DOHH2 (cell line): ENCODE results near the gene KCNN3.
A peak's percentile ranks its signal among the peaks of the same experiment; 100 is the strongest.

ENCODE experiments used
- H3F3A ChIP-seq: fragments of 200-600 bp; sonication (generic), shearing (Covaris generic); 2 replicates; pipeline ENCODE4 v1.6.0; 2016; ENCODE audit warnings: antibody characterized with exemption, mild to moderate bottlenecking; ENCODE audit not compliant: control insufficient read depth, insufficient read depth
- H3K27ac ChIP-seq: fragments of 200-600 bp; sonication (generic); 2 replicates; pipeline ENCODE4 v1.5.1; 2014; ENCODE audit warnings: low read depth, mild to moderate bottlenecking, low read length, moderate library complexity
- H3K27me3 ChIP-seq: fragments of 200-600 bp; sonication (generic); 2 replicates; pipeline ENCODE4 v1.6.1; 2014; ENCODE audit warnings: mild to moderate bottlenecking, low read length, mixed read lengths; ENCODE audit not compliant: control insufficient read depth
- H3K36me3 ChIP-seq: fragments of 200-600 bp; sonication (generic); 2 replicates; pipeline ENCODE4 v1.6.1; 2014; ENCODE audit warnings: mild to moderate bottlenecking, low read length, moderate library complexity, mixed read lengths; ENCODE audit not compliant: control insufficient read depth
- H3K4me1 ChIP-seq: fragments of 200-600 bp; sonication (generic); 2 replicates; pipeline ENCODE4 v1.6.1; 2014; ENCODE audit warnings: mild to moderate bottlenecking, low read length, mixed read lengths; ENCODE audit not compliant: control insufficient read depth
- H3K4me2 ChIP-seq: fragments of 200-600 bp; sonication (generic); 2 replicates; pipeline ENCODE4 v1.6.0; 2014; ENCODE audit warnings: mild to moderate bottlenecking, low read length, moderate library complexity
- H3K4me3 ChIP-seq: fragments of 200-600 bp; sonication (generic); 2 replicates; pipeline ENCODE4 v1.5.1; 2014; ENCODE audit warnings: mild to moderate bottlenecking, low read length, mixed read lengths
- H3K79me2 ChIP-seq: fragments of 200-600 bp; sonication (generic); 2 replicates; pipeline ENCODE4 v1.6.1; 2014; ENCODE audit warnings: mild to moderate bottlenecking, low read length, mixed read lengths; ENCODE audit not compliant: control insufficient read depth
- H3K9me2 ChIP-seq: fragments of 200-600 bp; sonication (generic); replicated peaks from 2 replicates; pipeline ENCODE4 v1.6.1; 2014; ENCODE audit warnings: mild to moderate bottlenecking, low read length, mixed read lengths; ENCODE audit not compliant: control insufficient read depth
- H3K9me3 ChIP-seq: fragments of 200-600 bp; sonication (generic); 2 replicates; pipeline ENCODE4 v1.6.1; 2014; ENCODE audit warnings: antibody characterized with exemption, low read length, mixed read lengths; ENCODE audit not compliant: control insufficient read depth, insufficient read depth
- H4K20me1 ChIP-seq: fragments of 200-600 bp; sonication (generic); 2 replicates; pipeline ENCODE4 v1.6.0; 2014; ENCODE audit warnings: low read depth, mild to moderate bottlenecking, antibody characterized with exemption, low read length, moderate library complexity; ENCODE audit not compliant: control insufficient read depth, insufficient read depth
- EZH2phosphoT487 ChIP-seq: fragments of 200-600 bp; sonication (generic); IDR thresholded peaks from 2 replicates; pipeline ENCODE4 v1.6.1; 2017; ENCODE audit warnings: borderline replicate concordance, mild to moderate bottlenecking, antibody characterized with exemption, low read length, moderate library complexity, mixed read lengths
- TF ChIP-seq, protein P1 (sequence below): fragments of 200-600 bp; sonication (generic); IDR thresholded peaks from one replicate; pipeline ENCODE4 v1.5.1; 2014; ENCODE audit warnings: antibody characterized with exemption, mild to moderate bottlenecking, low read depth, low read length; ENCODE audit not compliant: poor library complexity, severe bottlenecking

The KCNN3 gene

DNA sequence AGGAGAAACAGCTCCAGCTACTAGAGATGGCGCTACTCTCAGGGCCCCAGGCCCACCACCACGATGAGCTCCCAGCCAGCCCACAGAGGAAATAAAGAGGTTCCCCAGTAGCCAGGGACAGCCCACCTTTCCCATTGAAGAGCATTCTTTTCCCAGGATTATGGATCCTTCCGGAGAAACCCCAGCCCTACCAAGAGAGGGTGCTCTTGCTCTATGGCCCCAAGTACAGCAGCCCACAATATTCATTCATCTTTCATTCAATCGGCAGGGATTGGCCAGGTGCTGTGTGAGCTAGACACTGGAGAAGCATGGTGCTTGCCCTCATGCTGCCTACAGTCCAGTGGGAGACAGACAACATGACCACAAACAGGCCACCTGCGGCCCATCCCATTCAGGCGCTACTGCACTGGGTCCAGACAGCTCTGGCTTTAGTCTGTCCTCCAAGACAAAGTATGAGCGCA is 36.6 kb upstream of the KCNN3 start:
- no peaks in the 10 kb centered on the region for H3K27me3 ChIP-seq
- H3K27ac ChIP-seq: no peak overlapping the region
- TF ChIP-seq, protein P1, sequence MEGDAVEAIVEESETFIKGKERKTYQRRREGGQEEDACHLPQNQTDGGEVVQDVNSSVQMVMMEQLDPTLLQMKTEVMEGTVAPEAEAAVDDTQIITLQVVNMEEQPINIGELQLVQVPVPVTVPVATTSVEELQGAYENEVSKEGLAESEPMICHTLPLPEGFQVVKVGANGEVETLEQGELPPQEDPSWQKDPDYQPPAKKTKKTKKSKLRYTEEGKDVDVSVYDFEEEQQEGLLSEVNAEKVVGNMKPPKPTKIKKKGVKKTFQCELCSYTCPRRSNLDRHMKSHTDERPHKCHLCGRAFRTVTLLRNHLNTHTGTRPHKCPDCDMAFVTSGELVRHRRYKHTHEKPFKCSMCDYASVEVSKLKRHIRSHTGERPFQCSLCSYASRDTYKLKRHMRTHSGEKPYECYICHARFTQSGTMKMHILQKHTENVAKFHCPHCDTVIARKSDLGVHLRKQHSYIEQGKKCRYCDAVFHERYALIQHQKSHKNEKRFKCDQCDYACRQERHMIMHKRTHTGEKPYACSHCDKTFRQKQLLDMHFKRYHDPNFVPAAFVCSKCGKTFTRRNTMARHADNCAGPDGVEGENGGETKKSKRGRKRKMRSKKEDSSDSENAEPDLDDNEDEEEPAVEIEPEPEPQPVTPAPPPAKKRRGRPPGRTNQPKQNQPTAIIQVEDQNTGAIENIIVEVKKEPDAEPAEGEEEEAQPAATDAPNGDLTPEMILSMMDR: peak; percentile 27
- no peak for TF ChIP-seq EZH2phosphoT487
- H4K20me1 ChIP-seq: no peaks in the 10 kb centered on the region
- no peaks in the 10 kb centered on the region for H3K36me3 ChIP-seq
- H3K4me1 ChIP-seq: no peaks in the 10 kb centered on the region
- H3K79me2 ChIP-seq: no peaks in the 10 kb centered on the region
- H3K4me3 ChIP-seq: no peak overlapping the region
- H3K4me2 ChIP-seq: no peak overlapping the region
- H3F3A ChIP-seq: peaks cover 3% of the 10 kb centered on the region; the same call in 1 of the 2 replicates
- H3K9me2 ChIP-seq: no peaks in the 10 kb centered on the region
- peaks cover 2% of the 10 kb centered on the region; the same call in 1 of the 2 replicates for H3K9me3 ChIP-seq

DNA sequence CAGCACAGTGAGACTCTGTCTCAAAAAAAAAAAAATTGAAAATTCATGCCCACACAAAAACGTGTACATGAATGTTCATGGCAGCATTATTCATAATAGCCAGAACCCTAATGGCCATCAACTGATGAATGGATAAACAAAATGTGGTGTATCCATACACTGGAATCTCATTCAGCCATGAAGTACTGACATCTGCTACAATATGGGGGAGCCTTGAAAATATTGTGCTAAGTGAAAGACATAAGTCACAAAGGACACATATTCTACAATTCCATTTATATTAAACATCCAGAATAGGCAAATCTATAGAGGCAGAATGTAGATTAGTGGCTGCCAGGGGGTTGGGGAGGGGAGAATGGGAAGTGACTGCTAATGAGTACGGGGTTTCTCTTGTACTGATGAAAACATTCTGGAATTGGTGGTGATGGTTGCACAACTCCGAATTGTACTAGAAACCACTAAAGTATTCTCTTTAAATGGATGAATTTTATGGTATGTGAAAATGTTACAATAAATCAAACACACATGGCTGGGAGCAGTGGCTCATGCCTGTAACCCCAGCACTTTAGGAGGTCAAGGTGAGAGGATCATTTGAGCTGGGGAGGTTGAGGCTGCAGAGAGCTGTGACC is 33.0 kb upstream of the KCNN3 start:
- TF ChIP-seq EZH2phosphoT487: no peak
- TF ChIP-seq, protein P1: no peak
- no peaks in the 10 kb centered on the region for H3K27me3 ChIP-seq

DNA sequence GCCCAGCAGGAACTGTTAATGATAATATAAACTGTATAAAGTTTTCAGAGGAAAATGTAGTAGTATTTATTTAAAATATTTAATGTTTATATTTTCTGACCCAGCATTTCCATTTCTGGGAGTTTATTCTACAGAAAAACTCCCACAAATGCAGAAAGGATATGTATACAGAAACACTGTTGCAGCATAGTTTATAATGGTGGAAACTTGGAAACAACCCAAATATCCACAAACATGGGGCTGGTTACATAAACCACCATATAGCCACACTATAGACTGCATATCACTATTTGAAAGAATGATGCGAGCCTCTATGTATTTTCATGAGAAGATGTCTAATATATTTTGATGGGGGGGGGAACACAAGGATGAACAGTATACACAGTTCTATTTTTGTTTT is 31.5 kb upstream of the KCNN3 start:
- Histone ChIP-seq H3K79me2 (no peaks in the 10 kb centered on the region), H3K36me3 (no peaks in the 10 kb centered on the region), H4K20me1 (no peaks in the 10 kb centered on the region), H3K27ac (no peak overlapping the region), H3K9me3 (no peaks in the 10 kb centered on the region), H3K4me1 (no peaks in the 10 kb centered on the region), H3F3A (peaks cover 3% of the 10 kb centered on the region; the same call in 1 of the 2 replicates), H3K27me3 (peaks cover 3% of the 10 kb centered on the region; the same call in 1 of the 2 replicates), H3K4me3 (no peak overlapping the region), H3K4me2 (no peak overlapping the region), H3K9me2 (no peaks in the 10 kb centered on the region)
- no peak for TF ChIP-seq EZH2phosphoT487
- TF ChIP-seq, protein P1: no peak

More for the DNA sequence above, 33.0 kb upstream of the KCNN3 start:
- H3K4me3 ChIP-seq: no peak overlapping the region
- no peaks in the 10 kb centered on the region for H3K4me1 ChIP-seq
- peaks cover 3% of the 10 kb centered on the region; the same call in 1 of the 2 replicates for H3F3A ChIP-seq
- H3K9me2 ChIP-seq: no peaks in the 10 kb centered on the region
- H3K36me3 ChIP-seq: no peaks in the 10 kb centered on the region
- no peak overlapping the region for H3K4me2 ChIP-seq
- H3K27ac ChIP-seq: no peak overlapping the region
- 0 out of 2 replicates have a peak, but pooled peaks cover 2% of the 10 kb centered on the region for H3K9me3 ChIP-seq
- H4K20me1 ChIP-seq: no peaks in the 10 kb centered on the region
- H3K79me2 ChIP-seq: no peaks in the 10 kb centered on the region
